ENCODE measurements around the gene TTC3.

Gene TTC3

GRCh38 chr21:37199057-37199924 is 126.2 kb downstream of the TTC3 start:
- no peak for TF ChIP-seq BHLHE40 (IDR thresholded peaks at IDR 0.05; ENCODE audit: borderline replicate concordance)

GRCh38 chr21:37200641-37201480 is 127.8 kb downstream of the TTC3 start:
- POLR2A ChIA-PET: no interaction called here
- no peak for DNase-seq (ENCODE audit: extremely low spot score)
- no peak for TF ChIP-seq FOXM1 (IDR thresholded peaks at IDR 0.05; ENCODE audit: borderline replicate concordance)
- TF ChIP-seq CTBP1 (IDR thresholded peaks at IDR 0.05; ENCODE audit: borderline replicate concordance): no peak
- TF ChIP-seq BHLHE40 (IDR thresholded peaks at IDR 0.05; ENCODE audit: borderline replicate concordance): no peak
- no peak for TF ChIP-seq TARDBP (IDR thresholded peaks at IDR 0.05)
- no peak for TF ChIP-seq SP1 (IDR thresholded peaks at IDR 0.05)
- no peak for TF ChIP-seq LEF1 (IDR thresholded peaks at IDR 0.05; ENCODE audit: borderline replicate concordance)
- TF ChIP-seq SUZ12 (IDR thresholded peaks at IDR 0.05): no peak
- no peak for TF ChIP-seq HDGF (IDR thresholded peaks at IDR 0.05; ENCODE audit: borderline replicate concordance)
- TF ChIP-seq L3MBTL2 (conservative IDR thresholded peaks at IDR 0.05): no peak
- no peak for TF ChIP-seq ZNF384 (IDR thresholded peaks at IDR 0.05)
- CTCF ChIA-PET: no interaction called here

More at GRCh38 chr21:37199057-37199924, 126.2 kb downstream of the TTC3 start:
- ChIA-PET CTCF (no interaction called here), POLR2A (no interaction called here)
- DNase-seq (ENCODE audit: extremely low spot score): no peak

DNA sequence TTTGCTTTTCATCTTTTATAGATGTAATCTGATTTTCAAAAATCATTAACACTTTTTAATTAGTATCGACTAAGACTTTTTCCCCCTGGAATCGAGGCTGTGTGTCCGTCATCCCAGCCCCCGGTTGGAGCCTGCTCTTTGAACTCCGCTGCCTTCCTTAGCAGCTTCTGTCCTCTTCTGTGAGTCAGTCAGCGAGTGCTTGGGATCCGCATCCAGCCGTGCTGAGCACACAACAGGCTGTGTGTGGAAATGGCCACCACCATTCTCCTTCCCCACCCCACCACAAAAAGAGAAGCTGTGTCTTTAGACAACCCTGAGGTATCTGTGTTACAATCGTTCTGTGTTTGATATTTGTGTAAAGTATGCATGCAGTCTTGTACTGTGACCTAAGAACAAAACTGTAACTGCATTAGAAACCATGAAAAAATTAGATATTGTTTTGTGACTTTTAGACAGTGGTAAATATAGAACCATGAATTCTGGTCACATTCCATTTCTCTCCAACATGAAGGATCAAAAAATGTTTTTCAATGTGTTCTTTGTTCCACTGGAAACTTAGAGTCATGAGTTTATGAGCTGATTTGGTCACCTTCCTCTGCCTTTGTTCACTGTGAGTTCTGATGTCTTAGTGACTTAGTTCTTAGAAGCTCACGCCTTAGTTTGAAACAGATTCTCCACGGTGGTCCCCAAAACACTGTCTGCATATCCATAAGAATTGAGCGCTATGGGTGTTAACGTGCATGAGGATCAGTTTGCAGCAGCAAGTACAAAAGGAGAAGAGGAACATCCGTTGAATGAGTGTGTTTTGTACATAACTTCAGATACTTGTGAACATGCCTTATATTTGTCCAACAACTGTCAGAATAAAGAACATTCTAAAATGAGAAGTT is 129.4 kb downstream of the TTC3 start:
- ChIA-PET CTCF (no interaction called here), POLR2A (no interaction called here)
- no peak for DNase-seq (ENCODE audit: extremely low spot score)
- TF ChIP-seq ZNF384 (IDR thresholded peaks at IDR 0.05) (no peak), NFRKB (IDR thresholded peaks at IDR 0.05) (no peak), TARDBP (IDR thresholded peaks at IDR 0.05) (no peak)

GRCh38 chr21:37204580-37204979 is 131.5 kb downstream of the TTC3 start:
- CTCF ChIA-PET: no interaction called here
- TF ChIP-seq L3MBTL2 (conservative IDR thresholded peaks at IDR 0.05): no peak
- no peak for TF ChIP-seq ZNF384 (IDR thresholded peaks at IDR 0.05)
- TF ChIP-seq LEF1 (IDR thresholded peaks at IDR 0.05; ENCODE audit: borderline replicate concordance): no peak
- TF ChIP-seq ARNT (IDR thresholded peaks at IDR 0.05): no peak
- no peak for TF ChIP-seq FOXM1 (IDR thresholded peaks at IDR 0.05; ENCODE audit: borderline replicate concordance)
- no peak for TF ChIP-seq TARDBP (IDR thresholded peaks at IDR 0.05)
- TF ChIP-seq FOXA1 (IDR thresholded peaks at IDR 0.05): no peak
- no peak for TF ChIP-seq CTBP1 (IDR thresholded peaks at IDR 0.05; ENCODE audit: borderline replicate concordance)
- POLR2A ChIA-PET: no interaction called here
- DNase-seq (ENCODE audit: extremely low spot score): no peak

- CTCF ChIA-PET: no interaction called here
These were observed 133.4 kb downstream of the TTC3 start for GRCh38 chr21:37206496-37206895.

GRCh38 chr21:37207441-37208009 is 134.5 kb downstream of the TTC3 start:
- no peak for DNase-seq (ENCODE audit: extremely low spot score)

More at GRCh38 chr21:37206496-37206895, 133.4 kb downstream of the TTC3 start:
- POLR2A ChIA-PET: no interaction called here
- TF ChIP-seq, protein P1, sequence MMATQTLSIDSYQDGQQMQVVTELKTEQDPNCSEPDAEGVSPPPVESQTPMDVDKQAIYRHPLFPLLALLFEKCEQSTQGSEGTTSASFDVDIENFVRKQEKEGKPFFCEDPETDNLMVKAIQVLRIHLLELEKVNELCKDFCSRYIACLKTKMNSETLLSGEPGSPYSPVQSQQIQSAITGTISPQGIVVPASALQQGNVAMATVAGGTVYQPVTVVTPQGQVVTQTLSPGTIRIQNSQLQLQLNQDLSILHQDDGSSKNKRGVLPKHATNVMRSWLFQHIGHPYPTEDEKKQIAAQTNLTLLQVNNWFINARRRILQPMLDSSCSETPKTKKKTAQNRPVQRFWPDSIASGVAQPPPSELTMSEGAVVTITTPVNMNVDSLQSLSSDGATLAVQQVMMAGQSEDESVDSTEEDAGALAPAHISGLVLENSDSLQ (IDR thresholded peaks at IDR 0.05): no peak
- no peak for TF ChIP-seq BHLHE40 (IDR thresholded peaks at IDR 0.05; ENCODE audit: borderline replicate concordance)
- no peak for TF ChIP-seq LEF1 (IDR thresholded peaks at IDR 0.05; ENCODE audit: borderline replicate concordance)
- no peak for TF ChIP-seq ELF4 (IDR thresholded peaks at IDR 0.05)
- no peak for TF ChIP-seq SP1 (IDR thresholded peaks at IDR 0.05)
- no peak for DNase-seq (ENCODE audit: extremely low spot score)

GRCh38 chr21:37208056-37208721 is 135.1 kb downstream of the TTC3 start:
- no peak for TF ChIP-seq FOXA1 (IDR thresholded peaks at IDR 0.05)
- no peak for TF ChIP-seq CTBP1 (IDR thresholded peaks at IDR 0.05; ENCODE audit: borderline replicate concordance)
- TF ChIP-seq L3MBTL2 (conservative IDR thresholded peaks at IDR 0.05): no peak
- TF ChIP-seq FOXK2 (IDR thresholded peaks at IDR 0.05): no peak
- no peak for TF ChIP-seq ARNT (IDR thresholded peaks at IDR 0.05)
- TF ChIP-seq ELF4 (IDR thresholded peaks at IDR 0.05): no peak
- no peak for TF ChIP-seq BHLHE40 (IDR thresholded peaks at IDR 0.05; ENCODE audit: borderline replicate concordance)
- no peak for TF ChIP-seq FOXM1 (IDR thresholded peaks at IDR 0.05; ENCODE audit: borderline replicate concordance)
- ChIA-PET CTCF (no interaction called here), POLR2A (no interaction called here)
- no peak for DNase-seq (ENCODE audit: extremely low spot score)

More at GRCh38 chr21:37207441-37208009, 134.5 kb downstream of the TTC3 start:
- TF ChIP-seq ZNF384 (IDR thresholded peaks at IDR 0.05) (no peak), LEF1 (IDR thresholded peaks at IDR 0.05; ENCODE audit: borderline replicate concordance) (no peak), SP1 (IDR thresholded peaks at IDR 0.05) (no peak)
- ChIA-PET POLR2A (no interaction called here), CTCF (no interaction called here)
